Fibroblast of lung (primary cell): Measurements from ENCODE around the gene MED10.

ENCODE experiments used
- EZH2 ChIP-seq: IDR thresholded peaks from 2 replicates; pipeline ENCODE4 v1.5.1; 2012; ENCODE audit warnings: low read length, control low read depth, mild to moderate bottlenecking; ENCODE audit errors: missing control alignments
- TF ChIP-seq, protein P1 (sequence below), 2 donors: IDR thresholded peaks in 1 of 2; conservative IDR thresholded peaks in 1 of 2; 1 replicate in 1 of 2; 2 replicates in 1 of 2; pipeline ENCODE4 v1.5.1; 2011 to 2012; ENCODE audit warnings: low read length in 2 of 2, control low read depth in 1 of 2, inconsistent platforms in 1 of 2, low read depth in 1 of 2, mild to moderate bottlenecking in 1 of 2

GRCh38 chr5:6403416-6403815 is 25.1 kb upstream of the MED10 start:
- TF ChIP-seq, protein P1, sequence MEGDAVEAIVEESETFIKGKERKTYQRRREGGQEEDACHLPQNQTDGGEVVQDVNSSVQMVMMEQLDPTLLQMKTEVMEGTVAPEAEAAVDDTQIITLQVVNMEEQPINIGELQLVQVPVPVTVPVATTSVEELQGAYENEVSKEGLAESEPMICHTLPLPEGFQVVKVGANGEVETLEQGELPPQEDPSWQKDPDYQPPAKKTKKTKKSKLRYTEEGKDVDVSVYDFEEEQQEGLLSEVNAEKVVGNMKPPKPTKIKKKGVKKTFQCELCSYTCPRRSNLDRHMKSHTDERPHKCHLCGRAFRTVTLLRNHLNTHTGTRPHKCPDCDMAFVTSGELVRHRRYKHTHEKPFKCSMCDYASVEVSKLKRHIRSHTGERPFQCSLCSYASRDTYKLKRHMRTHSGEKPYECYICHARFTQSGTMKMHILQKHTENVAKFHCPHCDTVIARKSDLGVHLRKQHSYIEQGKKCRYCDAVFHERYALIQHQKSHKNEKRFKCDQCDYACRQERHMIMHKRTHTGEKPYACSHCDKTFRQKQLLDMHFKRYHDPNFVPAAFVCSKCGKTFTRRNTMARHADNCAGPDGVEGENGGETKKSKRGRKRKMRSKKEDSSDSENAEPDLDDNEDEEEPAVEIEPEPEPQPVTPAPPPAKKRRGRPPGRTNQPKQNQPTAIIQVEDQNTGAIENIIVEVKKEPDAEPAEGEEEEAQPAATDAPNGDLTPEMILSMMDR (conservative IDR thresholded peaks at IDR 0.05 in 1 of 2, IDR thresholded peaks at IDR 0.05 in 1 of 2; ENCODE audit: low read depth in 1 of 2, low read length in 2 of 2) = no peak
- no peak for TF ChIP-seq EZH2
